CD8-positive, alpha-beta memory T cell (primary cell): ENCODE measurements around the gene GPC6. TPM values are rescaled to one million over a fixed set of nuclear protein-coding genes. Genes with fewer than 3 reads are reported as not detected.
"Not testable (repeated sequence)": the region's sequence is repeated elsewhere in the genome, so short reads cannot be mapped to it uniquely, and the experiment has no call there.

Experiments
- CTCF ChIA-PET: fragments of 350-600 bp; sonication (Branson Sonifier 250); formaldehyde crosslinking; loops from one replicate; lab custom pipeline; 2021; ENCODE audit warnings: antibody characterized with exemption; lab: Charles Lee
- POLR2A ChIA-PET: fragments of 350-600 bp; sonication (Branson Sonifier 250); formaldehyde crosslinking; loops from one replicate; lab custom pipeline; 2021; ENCODE audit warnings: antibody characterized with exemption; lab: Charles Lee
- DNase-seq, 5 donors: peaks; one replicate each; pipeline versions ENCODE4 v3.0.0 to v3.0.0-alpha.2; 2020 to 2022; ENCODE audit warnings: mixed read lengths in 1 of 5
- H3K27ac ChIP-seq: one replicate; pipeline ENCODE4 v1.7.0; 2013; ENCODE audit warnings: low read depth, mild to moderate bottlenecking, low read length, moderate library complexity
- H3K27me3 ChIP-seq: 2 replicates; pipeline ENCODE4 v1.7.0; 2013; ENCODE audit warnings: low read length, mild to moderate bottlenecking; ENCODE audit not compliant: insufficient read depth, poor library complexity, severe bottlenecking
- H3K36me3 ChIP-seq: 2 replicates; pipeline ENCODE4 v1.7.0; 2013; ENCODE audit warnings: mild to moderate bottlenecking, low read length, moderate library complexity; ENCODE audit not compliant: insufficient read depth
- H3K4me1 ChIP-seq: 2 replicates; pipeline ENCODE4 v1.7.0; 2013; ENCODE audit warnings: mild to moderate bottlenecking, low read length, moderate library complexity; ENCODE audit not compliant: insufficient read depth
- H3K4me3 ChIP-seq: 2 replicates; pipeline ENCODE4 v1.7.0; 2013; ENCODE audit warnings: mild to moderate bottlenecking, low read length
- H3K9me3 ChIP-seq: 2 replicates; pipeline ENCODE4 v1.7.0; 2013; ENCODE audit warnings: mild to moderate bottlenecking, low read length
- H3K27ac Mint-ChIP-seq, 8 donors: one replicate each; pipeline ENCODE4 v1.8.0; 2020 to 2021; ENCODE audit warnings: mixed read lengths in 8 of 8, mild to moderate bottlenecking in 6 of 8, inconsistent platforms in 3 of 8, moderate library complexity in 3 of 8
- H3K27me3 Mint-ChIP-seq, 2 donors: one replicate each; pipeline ENCODE4 v1.8.0; 2020 to 2021; ENCODE audit warnings: mixed read lengths in 2 of 2, mild to moderate bottlenecking in 1 of 2, moderate library complexity in 1 of 2
- H3K36me3 Mint-ChIP-seq, 3 donors: one replicate each; pipeline ENCODE4 v1.8.0; 2020 to 2021; ENCODE audit warnings: mixed read lengths in 3 of 3, inconsistent platforms in 1 of 3, mild to moderate bottlenecking in 1 of 3
- H3K4me1 Mint-ChIP-seq, 3 donors: one replicate each; pipeline ENCODE4 v1.8.0; 2020 to 2021; ENCODE audit warnings: mixed read lengths in 3 of 3, inconsistent platforms in 1 of 3, mild to moderate bottlenecking in 1 of 3
- H3K4me3 Mint-ChIP-seq, 7 donors: one replicate each; pipeline ENCODE4 v1.8.0; 2020 to 2021; ENCODE audit warnings: mixed read lengths in 7 of 7, mild to moderate bottlenecking in 6 of 7, moderate library complexity in 4 of 7, inconsistent platforms in 2 of 7
- H3K9me3 Mint-ChIP-seq, 5 donors: one replicate each; pipeline ENCODE4 v1.8.0; 2020 to 2022; ENCODE audit warnings: mixed read lengths in 5 of 5, mild to moderate bottlenecking in 3 of 5, moderate library complexity in 2 of 5, inconsistent platforms in 1 of 5
- polyA plus RNA-seq: library from polyadenylated mRNA; unstranded; fragments of 300-500 nt; fragmentation: Illumina TruSeq; gene quantifications from one replicate; pipeline ENCODE4 v1.2.3, GENCODE V29; 2021
- total RNA-seq, 2 experiments: library from RNA; stranded (reverse); gene quantifications; one replicate each; pipeline ENCODE4 v1.2.3, GENCODE V29; 2021

Gene GPC6
- total and polyA plus RNA-seq, 3 experiments from 2014 or later = not detected

DNA sequence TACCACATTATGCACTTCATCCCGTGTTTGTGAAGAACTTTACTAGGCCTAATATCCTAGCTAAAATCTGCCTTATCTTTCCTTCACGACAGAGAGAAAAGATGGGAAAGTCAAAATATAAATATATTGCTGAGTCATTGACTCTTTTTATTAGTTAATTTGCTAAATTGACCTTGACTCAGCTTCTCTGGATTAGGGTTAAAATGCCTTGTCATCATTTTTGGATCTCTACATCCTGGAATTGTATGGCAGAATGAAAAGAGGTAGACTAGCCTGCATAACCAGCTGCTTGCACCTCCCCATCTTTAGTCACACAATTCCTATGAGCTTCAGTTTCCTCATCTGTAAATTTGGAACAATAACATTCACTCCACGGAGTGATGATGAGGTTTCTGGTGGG, 972.5 kb downstream of the GPC6 start:
- H3K4me1 ChIP-seq = no peaks in the 10 kb centered on the region
- H3K36me3 Mint-ChIP-seq = no peaks in the 10 kb centered on the region
- ChIA-PET POLR2A (no interaction called here), CTCF (no interaction called here)
- no peaks in the 10 kb centered on the region for H3K9me3 Mint-ChIP-seq
- H3K27me3 Mint-ChIP-seq = peaks cover 0 to 3% of the 10 kb centered on the region in 2 donors
- no peak overlapping the region for H3K27ac ChIP-seq
- H3K27me3 ChIP-seq = no peaks in the 10 kb centered on the region
- H3K9me3 ChIP-seq = no peaks in the 10 kb centered on the region
- no peak overlapping the region for H3K4me3 ChIP-seq
- H3K27ac Mint-ChIP-seq = no peak overlapping the region
- no peaks in the 10 kb centered on the region for H3K36me3 ChIP-seq
- H3K4me3 Mint-ChIP-seq = no peak overlapping the region
- DNase-seq = no peak
- H3K4me1 Mint-ChIP-seq = no peaks in the 10 kb centered on the region

GRCh38 chr13:94201022-94201421, 974.4 kb downstream of the GPC6 start:
- Mint-ChIP-seq H3K27me3 (peaks cover 0 to 3% of the 10 kb centered on the region in 2 donors), H3K27ac (no peak overlapping the region), H3K4me1 (no peaks in the 10 kb centered on the region), H3K4me3 (no peak overlapping the region), H3K9me3 (no peaks in the 10 kb centered on the region), H3K36me3 (no peaks in the 10 kb centered on the region)
- no peaks in the 10 kb centered on the region for H3K36me3 ChIP-seq
- no peaks in the 10 kb centered on the region for H3K9me3 ChIP-seq
- ChIA-PET POLR2A (no interaction called here), CTCF (no interaction called here)
- DNase-seq = no peak
- H3K4me1 ChIP-seq = no peaks in the 10 kb centered on the region
- no peaks in the 10 kb centered on the region for H3K27me3 ChIP-seq
- H3K27ac ChIP-seq = no peak overlapping the region
- no peak overlapping the region for H3K4me3 ChIP-seq

DNA sequence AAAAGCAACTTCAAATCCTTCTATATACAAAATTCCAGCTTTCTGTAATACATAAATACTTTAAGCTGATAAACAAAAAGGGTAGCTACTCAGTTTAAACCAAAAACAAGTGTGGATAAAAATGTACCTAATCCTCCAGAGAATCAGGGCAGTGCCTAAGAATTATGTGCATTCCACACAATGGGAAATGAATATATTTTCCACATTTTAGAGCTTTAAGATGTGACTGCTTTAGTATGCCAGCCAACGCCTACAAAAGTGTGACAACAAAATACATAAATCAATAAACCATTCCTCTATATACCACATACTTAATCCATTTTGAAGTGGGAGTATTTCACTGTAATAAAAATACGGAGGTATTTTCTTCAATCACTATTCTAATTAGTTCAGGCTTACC, 977.6 kb downstream of the GPC6 start:
- Histone ChIP-seq H3K4me3 (no peak overlapping the region), H3K9me3 (no peaks in the 10 kb centered on the region), H3K27me3 (no peaks in the 10 kb centered on the region), H3K36me3 (no peaks in the 10 kb centered on the region), H3K4me1 (no peaks in the 10 kb centered on the region), H3K27ac (no peak overlapping the region)
- Mint-ChIP-seq H3K27ac (no peak overlapping the region), H3K9me3 (no peaks in the 10 kb centered on the region), H3K4me1 (no peaks in the 10 kb centered on the region), H3K36me3 (no peaks in the 10 kb centered on the region), H3K4me3 (no peak overlapping the region), H3K27me3 (no peaks in the 10 kb centered on the region)
- ChIA-PET CTCF (no interaction called here), POLR2A (no interaction called here)
- DNase-seq = no peak

- POLR2A ChIA-PET = no interaction called here
- Mint-ChIP-seq H3K4me1 (no peaks in the 10 kb centered on the region), H3K4me3 (no peak overlapping the region), H3K9me3 (no peaks in the 10 kb centered on the region), H3K27me3 (no peaks in the 10 kb centered on the region), H3K36me3 (no peaks in the 10 kb centered on the region), H3K27ac (no peak overlapping the region)
- Histone ChIP-seq H3K36me3 (no peaks in the 10 kb centered on the region), H3K27ac (no peak overlapping the region), H3K27me3 (no peaks in the 10 kb centered on the region), H3K4me1 (no peaks in the 10 kb centered on the region), H3K4me3 (no peak overlapping the region), H3K9me3 (no peaks in the 10 kb centered on the region)
- DNase-seq = no peak
- CTCF ChIA-PET = no interaction called here
Observed at GRCh38 chr13:94204946-94205345, 978.3 kb downstream of the GPC6 start.

- no peak overlapping the region for H3K27ac ChIP-seq
- H3K4me1 ChIP-seq = no peaks in the 10 kb centered on the region
- no peaks in the 10 kb centered on the region for H3K27me3 ChIP-seq
- no peaks in the 10 kb centered on the region for H3K9me3 ChIP-seq
- H3K4me3 Mint-ChIP-seq = no peak overlapping the region
- H3K27ac Mint-ChIP-seq = peak overlapping the region in 1 of 8 donors; percentile 47
- no peak for DNase-seq
- CTCF ChIA-PET = no interaction called here
- H3K4me1 Mint-ChIP-seq = peaks cover under 1 to 3% (median 2%) of the 10 kb centered on the region in 3 donors
- no peaks in the 10 kb centered on the region for H3K36me3 ChIP-seq
- POLR2A ChIA-PET = no interaction called here
- H3K36me3 Mint-ChIP-seq = no peaks in the 10 kb centered on the region
- H3K4me3 ChIP-seq = no peak overlapping the region
- no peaks in the 10 kb centered on the region for H3K9me3 Mint-ChIP-seq
- H3K27me3 Mint-ChIP-seq = no peaks in the 10 kb centered on the region
Observed at GRCh38 chr13:94205896-94206295, 979.3 kb downstream of the GPC6 start.

DNA sequence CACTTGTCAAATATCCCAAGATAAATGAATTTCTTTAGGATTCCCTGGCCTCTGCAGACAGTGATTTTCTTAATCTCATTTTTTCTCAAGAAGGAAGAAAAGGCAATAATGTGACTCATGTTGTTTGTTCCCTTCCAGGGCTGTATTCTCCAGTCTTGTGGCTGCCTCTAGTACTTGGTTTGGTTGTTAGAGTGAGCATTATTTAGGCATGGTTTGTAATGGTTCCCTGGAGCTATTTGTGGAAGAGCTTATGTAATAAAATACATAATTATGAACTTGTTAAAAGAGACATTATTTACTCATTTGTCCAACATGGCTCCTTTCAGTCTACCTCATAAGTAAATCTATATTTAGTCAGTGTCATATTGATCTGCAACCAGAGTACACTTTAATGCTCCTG, 982.5 kb downstream of the GPC6 start:
- CTCF ChIA-PET = no interaction called here
- H3K4me1 Mint-ChIP-seq = peaks cover 3 to 5% (median 5%) of the 10 kb centered on the region in 3 donors
- H3K36me3 ChIP-seq = no peaks in the 10 kb centered on the region
- no peaks in the 10 kb centered on the region for H3K36me3 Mint-ChIP-seq
- DNase-seq = no peak
- H3K4me1 ChIP-seq = no peaks in the 10 kb centered on the region
- POLR2A ChIA-PET = no interaction called here
- no peaks in the 10 kb centered on the region for H3K9me3 ChIP-seq
- no peaks in the 10 kb centered on the region for H3K9me3 Mint-ChIP-seq
- no peak overlapping the region for H3K4me3 Mint-ChIP-seq
- no peak overlapping the region for H3K27ac Mint-ChIP-seq
- H3K4me3 ChIP-seq = no peak overlapping the region
- H3K27me3 ChIP-seq = no peaks in the 10 kb centered on the region
- no peak overlapping the region for H3K27ac ChIP-seq
- H3K27me3 Mint-ChIP-seq = no peaks in the 10 kb centered on the region

- POLR2A ChIA-PET, H3K27me3 Mint-ChIP-seq, CTCF ChIA-PET: not testable (repeated sequence)
Observed at GRCh38 chr13:94209913-94210312, 983.3 kb downstream of the GPC6 start.

DNA sequence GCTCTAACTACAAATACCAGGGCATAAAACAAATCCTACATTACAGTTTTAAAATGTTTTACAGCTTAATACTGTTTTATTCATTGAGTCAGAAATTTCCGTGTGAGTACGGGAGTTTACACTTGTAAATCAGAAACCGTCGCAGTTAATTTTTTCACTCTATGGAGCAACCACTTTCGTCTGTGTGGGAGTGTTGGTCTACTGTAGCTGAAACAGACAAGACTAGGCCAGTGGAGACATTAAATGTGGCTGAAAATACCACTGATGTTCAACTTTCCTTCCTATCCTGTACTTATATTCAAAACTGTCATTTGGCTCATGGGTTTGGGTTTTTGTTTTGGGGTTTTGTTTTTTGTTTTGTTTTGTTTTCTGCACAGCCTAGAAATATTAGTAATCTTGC, 984.2 kb downstream of the GPC6 start:
- ChIA-PET POLR2A (no interaction called here), CTCF (no interaction called here)
- Histone ChIP-seq H3K36me3 (no peaks in the 10 kb centered on the region), H3K9me3 (no peaks in the 10 kb centered on the region), H3K4me1 (no peaks in the 10 kb centered on the region), H3K27ac (no peak overlapping the region), H3K4me3 (no peak overlapping the region), H3K27me3 (no peaks in the 10 kb centered on the region)
- Mint-ChIP-seq H3K27me3 (peaks cover 0 to 3% of the 10 kb centered on the region in 2 donors), H3K27ac (peak overlapping the region in 1 of 8 donors; percentile 24), H3K4me1 (peaks cover 3 to 5% (median 5%) of the 10 kb centered on the region in 3 donors), H3K9me3 (no peaks in the 10 kb centered on the region), H3K36me3 (no peaks in the 10 kb centered on the region), H3K4me3 (no peak overlapping the region)
- no peak for DNase-seq

More at GRCh38 chr13:94209913-94210312, 983.3 kb downstream of the GPC6 start:
- H3K4me1 ChIP-seq, H3K9me3 ChIP-seq, H3K27me3 ChIP-seq, H3K36me3 ChIP-seq, H3K4me1 Mint-ChIP-seq, H3K9me3 Mint-ChIP-seq, H3K36me3 Mint-ChIP-seq, DNase-seq, H3K4me3 Mint-ChIP-seq, H3K27ac ChIP-seq, H3K27ac Mint-ChIP-seq, H3K4me3 ChIP-seq: not testable (repeated sequence)

GRCh38 chr13:94212196-94212595, 985.6 kb downstream of the GPC6 start:
- H3K4me3 ChIP-seq = no peak overlapping the region
- no peaks in the 10 kb centered on the region for H3K36me3 ChIP-seq
- Mint-ChIP-seq H3K4me1 (peaks cover 3 to 5% (median 5%) of the 10 kb centered on the region in 3 donors), H3K27me3 (peaks cover 0 to 3% of the 10 kb centered on the region in 2 donors), H3K9me3 (no peaks in the 10 kb centered on the region), H3K36me3 (no peaks in the 10 kb centered on the region), H3K4me3 (no peak overlapping the region), H3K27ac (no peak overlapping the region)
- no peaks in the 10 kb centered on the region for H3K4me1 ChIP-seq
- H3K9me3 ChIP-seq = no peaks in the 10 kb centered on the region
- no peak for DNase-seq
- ChIA-PET CTCF (no interaction called here), POLR2A (no interaction called here)
- H3K27me3 ChIP-seq = no peaks in the 10 kb centered on the region
- H3K27ac ChIP-seq = no peak overlapping the region
